Activated CD8-positive, alpha-beta memory T cell treated with anti-CD3 and anti-CD28 coated beads for 4 hours (primary cell): ENCODE results near the gene CYP4F3.
"Not testable (repeated sequence)": the region's sequence is repeated elsewhere in the genome, so short reads cannot be mapped to it uniquely, and the experiment has no call there.

Experiments
- DNase-seq, 2 donors: peaks; one replicate each; pipeline ENCODE4 v3.0.0-alpha.2; 2020; ENCODE audit warnings: low read depth in 2 of 2

CYP4F3 gene

DNA sequence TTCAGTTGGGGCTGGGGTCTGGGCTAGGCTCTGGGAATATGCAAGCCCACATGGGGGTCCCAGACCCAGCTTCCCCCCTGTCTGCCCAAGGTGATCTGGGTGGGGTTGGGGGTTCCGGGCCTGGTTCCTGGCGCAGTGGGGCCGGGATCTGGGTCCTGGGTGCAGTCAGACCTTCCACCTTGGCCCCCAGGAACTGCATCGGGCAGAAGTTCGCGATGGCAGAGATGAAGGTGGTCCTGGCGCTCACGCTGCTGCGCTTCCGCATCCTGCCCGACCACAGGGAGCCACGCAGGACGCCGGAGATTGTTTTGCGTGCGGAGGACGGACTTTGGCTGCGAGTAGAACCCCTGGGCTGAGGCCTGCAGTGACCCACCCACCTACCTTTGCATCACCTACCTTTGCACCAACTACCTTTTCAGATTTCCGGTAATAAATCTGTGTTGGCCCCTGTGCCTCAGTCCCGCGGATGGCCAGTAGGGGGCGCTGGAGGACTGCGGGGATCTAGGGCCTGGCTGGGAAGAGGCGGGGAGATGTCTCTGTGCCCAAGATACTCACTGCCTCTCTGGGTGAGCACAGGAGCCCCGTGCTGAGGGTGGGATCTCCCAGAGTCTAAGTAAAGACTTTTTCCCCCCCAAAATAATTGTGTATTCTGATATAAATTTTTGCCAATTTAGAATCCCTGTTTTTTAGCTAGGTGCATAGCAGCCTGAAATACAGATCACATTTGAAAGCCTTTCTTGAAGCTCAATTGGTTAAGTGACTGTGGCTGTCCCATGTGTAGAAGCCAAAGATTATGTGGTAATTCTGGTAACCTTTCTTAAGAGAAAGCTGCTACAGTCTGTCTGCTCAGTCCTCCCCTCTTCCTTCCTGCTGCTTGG lies 11.5 kb upstream of the CYP4F3 start:
- DNase-seq: peak; percentile 75 to 81

DNA sequence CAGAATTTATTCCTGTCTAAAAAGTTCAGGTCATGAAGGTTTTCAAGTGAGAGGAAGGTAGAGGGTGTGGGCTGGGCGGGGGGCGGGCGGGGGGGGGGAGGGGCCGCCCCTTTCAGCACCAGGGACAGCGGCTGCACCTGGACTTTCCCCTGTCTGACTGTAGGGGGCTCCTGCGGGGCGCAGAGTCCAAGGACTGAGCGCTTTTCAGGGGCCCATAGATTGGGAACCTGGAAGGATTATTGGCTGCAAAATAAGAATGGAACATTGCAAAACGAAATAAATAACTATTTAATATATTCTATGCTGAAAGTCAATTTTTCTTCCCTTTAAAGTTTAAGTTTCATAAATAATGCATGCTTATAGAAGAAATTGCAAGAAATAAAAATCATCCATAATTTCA lies 8.9 kb upstream of the CYP4F3 start:
- peak in 1 of 2 donors; percentile 4 for DNase-seq

GRCh38 chr19:15633082-15633835 lies 7.4 kb upstream of the CYP4F3 start:
- no peak for DNase-seq

GRCh38 chr19:15634105-15634504 lies 6.6 kb upstream of the CYP4F3 start:
- no peak for DNase-seq

DNA sequence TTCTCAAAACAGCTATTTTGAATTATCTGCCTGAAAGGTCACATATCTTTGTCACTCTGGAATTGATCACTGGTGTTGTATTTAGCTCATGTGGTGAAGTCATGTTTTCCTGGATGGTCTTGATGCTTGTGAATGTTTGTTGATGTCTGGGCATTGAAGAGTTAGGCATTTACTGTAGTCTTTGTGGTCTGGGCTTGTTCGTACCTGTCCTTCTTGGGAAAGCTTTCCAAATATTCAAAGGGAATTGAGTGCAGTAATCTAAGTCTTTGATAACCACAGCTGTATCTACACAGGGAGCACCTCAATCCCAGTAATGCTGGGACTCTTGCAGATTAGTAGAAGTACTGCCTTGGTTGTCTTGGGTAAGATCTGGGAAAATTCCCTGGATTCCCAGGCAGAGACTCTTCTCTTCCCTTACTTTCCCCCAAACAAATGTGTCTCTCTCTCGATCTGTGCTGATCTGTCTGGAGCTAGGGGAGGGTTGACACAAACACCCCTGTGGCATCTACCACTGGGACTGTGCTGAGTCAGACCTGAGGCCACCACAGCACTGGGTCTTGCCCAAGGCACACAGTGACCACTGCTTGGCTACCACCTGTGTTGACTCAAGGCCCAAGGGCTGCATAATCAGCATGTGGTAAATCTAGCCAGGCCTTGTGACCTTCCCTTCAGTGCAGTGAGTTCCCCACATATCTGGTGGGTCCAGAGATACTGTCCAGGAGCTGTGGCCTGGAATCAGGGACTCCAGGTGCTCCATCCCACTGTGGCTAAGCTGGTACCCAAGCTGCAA lies 5.5 kb upstream of the CYP4F3 start:
- DNase-seq: no peak

- DNase-seq: no peak
These were observed 4.7 kb upstream of the CYP4F3 start for GRCh38 chr19:15636026-15636425.

DNA sequence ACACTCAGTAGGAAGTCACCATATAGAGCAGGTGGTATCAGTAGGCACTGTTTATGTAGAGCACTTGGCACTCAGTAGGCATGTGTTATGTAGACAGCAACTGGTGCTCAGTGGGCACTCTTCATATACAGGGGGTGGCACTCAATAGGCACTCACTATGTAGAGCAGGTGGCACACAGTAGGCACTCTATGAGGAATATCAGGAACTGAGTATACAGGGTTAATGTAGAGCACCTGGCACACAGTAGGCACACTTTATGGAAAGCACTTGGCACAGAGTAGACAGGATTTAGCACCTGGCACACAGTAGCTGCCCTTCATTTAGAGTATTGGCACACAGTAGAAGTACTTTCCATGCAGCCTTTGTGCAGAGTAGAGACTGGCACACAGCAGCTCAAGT lies 1.1 kb upstream of the CYP4F3 start:
- no peak for DNase-seq

- no peak for DNase-seq
These were observed 354 bp downstream of the CYP4F3 start for GRCh38 chr19:15640904-15641597.

GRCh38 chr19:15641901-15642491 lies 1.3 kb downstream of the CYP4F3 start:
- no peak for DNase-seq

GRCh38 chr19:15642807-15643206 lies 2.1 kb downstream of the CYP4F3 start:
- no peak for DNase-seq

DNA sequence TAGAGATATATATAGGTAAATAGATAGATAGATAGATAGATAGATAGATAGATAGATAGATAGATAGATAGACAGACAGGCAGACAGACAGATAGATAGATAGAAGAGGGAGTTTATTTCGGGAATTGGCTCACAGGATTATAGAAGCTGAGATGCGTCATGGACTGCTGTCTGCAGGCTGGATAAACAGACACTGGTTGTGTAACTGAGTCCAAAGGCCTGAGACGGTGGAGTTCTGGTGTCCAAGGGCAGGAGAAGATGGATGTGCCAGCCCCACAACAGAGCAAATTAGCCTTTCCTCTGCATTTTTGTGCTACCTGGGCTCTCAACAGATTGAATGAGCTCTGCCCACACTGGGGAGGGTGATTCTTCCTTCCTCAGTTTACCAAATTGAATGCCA lies 2.7 kb downstream of the CYP4F3 start:
- DNase-seq: no peak

GRCh38 chr19:15644066-15644741 lies 3.5 kb downstream of the CYP4F3 start:
- no peak for DNase-seq

GRCh38 chr19:15644816-15645215 lies 4.1 kb downstream of the CYP4F3 start:
- DNase-seq: no peak

GRCh38 chr19:15649526-15649925 lies 8.8 kb downstream of the CYP4F3 start:
- no peak for DNase-seq

DNA sequence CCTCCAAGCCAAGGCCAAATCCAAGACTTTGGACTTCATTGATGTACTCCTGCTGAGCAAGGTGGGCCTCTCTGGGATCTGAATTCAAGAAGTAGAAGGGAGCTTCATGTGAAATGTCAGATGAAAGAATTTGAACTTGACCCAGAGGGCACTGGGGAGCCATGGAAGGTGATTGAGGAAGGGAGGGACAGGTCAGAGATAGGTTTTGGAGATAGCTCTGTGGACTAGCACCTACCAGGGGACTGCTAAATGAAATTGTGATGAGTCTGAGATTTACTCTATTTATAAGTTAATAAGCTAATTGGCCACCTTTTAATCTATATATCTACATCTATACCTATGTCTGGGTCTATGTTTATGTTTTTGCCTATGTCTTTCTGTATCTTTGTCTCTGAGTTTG lies 9.4 kb downstream of the CYP4F3 start:
- not testable (repeated sequence) for DNase-seq

- no peak for DNase-seq
These were observed 11.1 kb downstream of the CYP4F3 start for GRCh38 chr19:15651791-15652190.

DNA sequence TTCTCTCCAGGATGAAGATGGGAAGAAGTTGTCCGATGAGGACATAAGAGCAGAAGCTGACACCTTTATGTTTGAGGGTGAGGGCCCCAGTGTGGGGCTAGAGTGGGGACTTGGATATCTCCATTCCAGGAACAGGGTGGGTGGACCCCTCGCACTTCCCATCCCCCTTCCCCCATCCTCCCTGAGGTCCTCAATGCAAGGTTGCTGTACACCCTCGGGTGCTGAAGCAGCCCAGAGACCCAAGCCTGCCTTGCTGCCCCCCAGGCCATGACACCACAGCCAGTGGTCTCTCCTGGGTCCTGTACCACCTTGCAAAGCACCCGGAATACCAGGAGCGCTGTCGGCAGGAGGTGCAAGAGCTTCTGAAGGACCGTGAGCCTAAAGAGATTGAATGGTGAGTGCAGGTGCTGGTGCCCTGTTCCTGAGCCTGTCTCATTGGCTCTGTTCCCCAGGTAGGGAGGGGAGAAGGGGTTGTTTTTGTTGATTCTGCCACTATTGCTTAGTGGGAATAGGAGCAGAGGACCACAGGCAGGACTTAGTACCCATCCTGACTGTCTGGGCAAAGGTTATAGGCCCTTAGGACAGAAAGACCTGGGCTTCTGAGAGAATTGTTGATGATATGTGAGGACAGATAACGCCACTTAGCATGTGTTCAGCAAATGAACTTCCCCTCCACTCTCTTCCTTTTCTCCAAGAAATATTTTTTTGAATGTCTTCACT lies 12.0 kb downstream of the CYP4F3 start:
- no peak for DNase-seq

- no peak for DNase-seq
These were observed 15.8 kb downstream of the CYP4F3 start for GRCh38 chr19:15656467-15656866.

GRCh38 chr19:15663247-15663646 lies 22.6 kb downstream of the CYP4F3 start:
- DNase-seq: no peak

DNA sequence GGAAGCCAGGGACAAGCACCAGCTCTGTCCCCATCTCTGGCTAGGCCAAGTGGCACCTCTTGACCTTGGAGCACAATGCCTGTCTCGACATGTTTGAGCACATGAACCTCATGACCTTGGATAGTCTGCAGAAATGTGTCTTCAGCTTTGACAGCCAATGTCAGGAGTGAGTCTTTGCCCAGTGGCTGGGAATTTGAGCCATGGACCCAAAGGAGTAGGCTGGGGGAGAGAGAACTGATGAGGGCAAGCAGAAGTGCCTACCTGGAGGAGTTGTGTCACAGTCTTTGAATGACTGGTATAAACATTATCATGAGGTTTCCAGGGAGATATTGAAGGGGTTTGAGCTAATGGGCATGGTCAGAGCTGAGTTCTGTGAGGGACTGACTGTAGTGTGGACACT lies 25.5 kb downstream of the CYP4F3 start:
- no peak for DNase-seq
